ENCODE measurements around the gene TAF1C.

DNA sequence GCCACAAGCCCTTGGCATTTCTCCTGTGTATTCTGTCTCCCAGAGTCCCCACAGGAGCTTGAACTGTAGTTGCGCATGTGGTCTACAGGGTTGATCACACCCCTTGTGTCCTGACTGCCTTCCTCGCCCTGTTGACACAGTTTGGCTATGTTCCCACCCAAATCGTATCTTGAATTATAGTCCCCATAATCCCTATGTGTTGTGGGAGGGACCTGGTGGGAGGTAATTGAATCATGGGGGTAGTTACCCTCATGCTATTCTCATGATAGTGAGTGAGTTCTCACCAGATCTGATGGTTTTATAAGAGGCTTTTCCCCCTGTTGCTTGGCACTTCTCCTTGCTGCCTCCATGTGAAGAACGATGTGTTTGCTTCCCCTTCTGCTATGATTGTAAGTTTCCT is 25.3 kb upstream of the TAF1C start:
- TF ChIP-seq, protein P1, sequence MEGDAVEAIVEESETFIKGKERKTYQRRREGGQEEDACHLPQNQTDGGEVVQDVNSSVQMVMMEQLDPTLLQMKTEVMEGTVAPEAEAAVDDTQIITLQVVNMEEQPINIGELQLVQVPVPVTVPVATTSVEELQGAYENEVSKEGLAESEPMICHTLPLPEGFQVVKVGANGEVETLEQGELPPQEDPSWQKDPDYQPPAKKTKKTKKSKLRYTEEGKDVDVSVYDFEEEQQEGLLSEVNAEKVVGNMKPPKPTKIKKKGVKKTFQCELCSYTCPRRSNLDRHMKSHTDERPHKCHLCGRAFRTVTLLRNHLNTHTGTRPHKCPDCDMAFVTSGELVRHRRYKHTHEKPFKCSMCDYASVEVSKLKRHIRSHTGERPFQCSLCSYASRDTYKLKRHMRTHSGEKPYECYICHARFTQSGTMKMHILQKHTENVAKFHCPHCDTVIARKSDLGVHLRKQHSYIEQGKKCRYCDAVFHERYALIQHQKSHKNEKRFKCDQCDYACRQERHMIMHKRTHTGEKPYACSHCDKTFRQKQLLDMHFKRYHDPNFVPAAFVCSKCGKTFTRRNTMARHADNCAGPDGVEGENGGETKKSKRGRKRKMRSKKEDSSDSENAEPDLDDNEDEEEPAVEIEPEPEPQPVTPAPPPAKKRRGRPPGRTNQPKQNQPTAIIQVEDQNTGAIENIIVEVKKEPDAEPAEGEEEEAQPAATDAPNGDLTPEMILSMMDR (IDR thresholded peaks at IDR 0.05), result no peak
- no peak for TF ChIP-seq POLR2A (IDR thresholded peaks at IDR 0.05)

All from uterus (tissue), 2 donors.